Measurements from ENCODE around the gene DUSP22.

DUSP22 gene

GRCh38 chr6:398558-399078 lies 106.3 kb downstream of the DUSP22 start:
- no peak for DNase-seq

GRCh38 chr6:399785-400534 lies 107.7 kb downstream of the DUSP22 start:
- peak in 4 of 6 experiments; percentile 20 to 60 (median 30) for DNase-seq

- no peak for DNase-seq
Observed at GRCh38 chr6:400815-401214, 108.5 kb downstream of the DUSP22 start.

Measured in stimulated activated naive CD4-positive, alpha-beta T cell (primary cell).